A673 (cell line): ENCODE results near the gene CCAR1. TPM values are rescaled to one million over a fixed set of nuclear protein-coding genes. Genes with fewer than 3 reads are reported as not detected.
"Not testable (repeated sequence)": the region's sequence is repeated elsewhere in the genome, so short reads cannot be mapped to it uniquely, and the experiment has no call there.

Experiments
- BruUV-seq: library from RNA; stranded (reverse); fragments of 400-500 nt; replicated peaks from 2 replicates; lab custom pipeline; 2021; lab: Mats Ljungman, UMichigan
- CTCF ChIA-PET: fragments of 300-600 bp; sonication (Branson Sonifier 250); formaldehyde crosslinking; loops from one replicate; lab custom pipeline; 2022; ENCODE audit warnings: antibody characterized with exemption; lab: Charles Lee
- POLR2A ChIA-PET: fragments of 300-600 bp; sonication (Branson Sonifier 250); formaldehyde crosslinking; loops from one replicate; lab custom pipeline; 2022; ENCODE audit warnings: antibody characterized with exemption; ENCODE audit not compliant: low non-redundant PET; lab: Charles Lee
- DNase-seq: peaks from one replicate; pipeline ENCODE4 v3.0.0-alpha.2; 2015; ENCODE audit warnings: low spot score
- H3K27ac ChIP-seq: fragments of 200-600 bp; sonication (generic); 2 replicates; pipeline ENCODE4 v1.5.1; 2016; ENCODE audit warnings: mixed run types, low read depth, mild to moderate bottlenecking, mixed read lengths, antibody characterized with exemption, low read length; ENCODE audit not compliant: poor library complexity, severe bottlenecking
- H3K27me3 ChIP-seq: fragments of 200-600 bp; sonication (generic); replicated peaks from 2 replicates; pipeline ENCODE4 v1.6.1; 2017; ENCODE audit warnings: mixed run types, low read depth, mild to moderate bottlenecking, mixed read lengths, antibody characterized with exemption, low read length; ENCODE audit not compliant: insufficient read depth, poor library complexity
- H3K36me3 ChIP-seq: fragments of 200-600 bp; sonication (generic); 2 replicates; pipeline ENCODE4 v1.6.1; 2016; ENCODE audit warnings: mixed run types, mild to moderate bottlenecking, mixed read lengths, antibody characterized with exemption, low read length; ENCODE audit not compliant: insufficient read depth, poor library complexity, severe bottlenecking
- H3K4me1 ChIP-seq: fragments of 200-600 bp; sonication (generic); 2 replicates; pipeline ENCODE4 v1.6.1; 2017; ENCODE audit warnings: mixed run types, mild to moderate bottlenecking, mixed read lengths, antibody characterized with exemption, low read length; ENCODE audit not compliant: insufficient read depth, poor library complexity, severe bottlenecking
- H3K4me3 ChIP-seq: fragments of 200-600 bp; sonication (generic); 2 replicates; pipeline ENCODE4 v1.5.1; 2016; ENCODE audit warnings: low read depth, mixed run types, mild to moderate bottlenecking, mixed read lengths, low read length; ENCODE audit not compliant: poor library complexity, severe bottlenecking
- H3K9me3 ChIP-seq: fragments of 200-600 bp; sonication (generic); 2 replicates; pipeline ENCODE4 v1.6.1; 2016; ENCODE audit warnings: mixed run types, low read depth, mild to moderate bottlenecking, mixed read lengths, antibody characterized with exemption, low read length; ENCODE audit not compliant: poor library complexity, severe bottlenecking
- CTCF ChIP-seq: fragments of 300-800, 200-600 bp; sonication (generic); conservative IDR thresholded peaks from 2 replicates; pipeline ENCODE4 v1.5.1; 2017; ENCODE audit warnings: low read depth, mild to moderate bottlenecking, antibody characterized with exemption, low read length, moderate library complexity, mixed read lengths
- EZH2 ChIP-seq: fragments of 200-600 bp; sonication (generic); IDR thresholded peaks from 2 replicates; pipeline ENCODE4 v1.6.1; 2017; ENCODE audit warnings: borderline replicate concordance, low read depth, mild to moderate bottlenecking, mixed read lengths, antibody characterized with exemption, low read length; ENCODE audit not compliant: poor library complexity, severe bottlenecking
- intact Hi-C: fragments of 100-400 bp; cut with micrococcal nuclease; formaldehyde crosslinking; loops from one replicate; pipeline ENCODE4 v1.10.0; 2022; ENCODE audit not compliant: unreplicated experiment
- total RNA-seq: library from RNA; stranded (reverse); gene quantifications from 2 replicates; pipeline ENCODE4 v1.2.3, GENCODE V29; 2021

The CCAR1 gene
- total RNA-seq, 1 experiment from 2014 or later = 141 TPM

- no TSS peak for BruUV-seq
- Histone ChIP-seq H3K36me3 (peaks cover under 1% of the 10 kb centered on the region), H3K27ac (no peak overlapping the region), H3K27me3 (no peaks in the 10 kb centered on the region), H3K4me3 (no peak overlapping the region), H3K4me1 (peaks cover 5% of the 10 kb centered on the region), H3K9me3 (no peaks in the 10 kb centered on the region)
- ChIA-PET POLR2A (no interaction called here), CTCF (no interaction called here)
- no peak for DNase-seq
- intact Hi-C loops = no loop called here
- TF ChIP-seq CTCF (no peak), EZH2 (no peak)
Measured at GRCh38 chr10:68697106-68697505, 23.9 kb upstream of the CCAR1 start.

- no peak overlapping the region for H3K4me3 ChIP-seq
- H3K36me3 ChIP-seq = no peaks in the 10 kb centered on the region
- H3K27me3 ChIP-seq = no peaks in the 10 kb centered on the region
- CTCF ChIA-PET = no interaction called here
- intact Hi-C loops = no loop called here
- DNase-seq = no peak
- BruUV-seq = no TSS peak
- peaks cover 5% of the 10 kb centered on the region for H3K4me1 ChIP-seq
- no peaks in the 10 kb centered on the region for H3K9me3 ChIP-seq
- POLR2A ChIA-PET = no interaction called here
- no peak overlapping the region for H3K27ac ChIP-seq
- TF ChIP-seq EZH2 (no peak), CTCF (no peak)
Measured at GRCh38 chr10:68700197-68700596, 20.8 kb upstream of the CCAR1 start.

- no peaks in the 10 kb centered on the region for H3K4me1 ChIP-seq
- ChIA-PET CTCF (no interaction called here), POLR2A (no interaction called here)
- H3K9me3 ChIP-seq = no peaks in the 10 kb centered on the region
- no peak for TF ChIP-seq CTCF
- TF ChIP-seq EZH2 = no peak
- BruUV-seq = no TSS peak
- H3K27ac ChIP-seq = no peak overlapping the region
- no peaks in the 10 kb centered on the region for H3K36me3 ChIP-seq
- no peak overlapping the region for H3K4me3 ChIP-seq
- no peaks in the 10 kb centered on the region for H3K27me3 ChIP-seq
- intact Hi-C loops = no loop called here
- no peak for DNase-seq
Measured at GRCh38 chr10:68705548-68705947, 15.5 kb upstream of the CCAR1 start.

GRCh38 chr10:68708987-68709386 lies 12.1 kb upstream of the CCAR1 start:
- BruUV-seq, H3K4me1 ChIP-seq, H3K9me3 ChIP-seq, H3K36me3 ChIP-seq, intact Hi-C loops, H3K27ac ChIP-seq, CTCF ChIA-PET, DNase-seq, POLR2A ChIA-PET, H3K4me3 ChIP-seq, H3K27me3 ChIP-seq: not testable (repeated sequence)

- H3K27ac ChIP-seq, CTCF ChIA-PET, H3K27me3 ChIP-seq, DNase-seq, intact Hi-C loops, H3K4me1 ChIP-seq, H3K4me3 ChIP-seq, H3K36me3 ChIP-seq, BruUV-seq, H3K9me3 ChIP-seq, POLR2A ChIA-PET: not testable (repeated sequence)
Measured at GRCh38 chr10:68713065-68713464, 8.0 kb upstream of the CCAR1 start.
